ENCODE results near the gene CD6.

CD6 gene

DNA sequence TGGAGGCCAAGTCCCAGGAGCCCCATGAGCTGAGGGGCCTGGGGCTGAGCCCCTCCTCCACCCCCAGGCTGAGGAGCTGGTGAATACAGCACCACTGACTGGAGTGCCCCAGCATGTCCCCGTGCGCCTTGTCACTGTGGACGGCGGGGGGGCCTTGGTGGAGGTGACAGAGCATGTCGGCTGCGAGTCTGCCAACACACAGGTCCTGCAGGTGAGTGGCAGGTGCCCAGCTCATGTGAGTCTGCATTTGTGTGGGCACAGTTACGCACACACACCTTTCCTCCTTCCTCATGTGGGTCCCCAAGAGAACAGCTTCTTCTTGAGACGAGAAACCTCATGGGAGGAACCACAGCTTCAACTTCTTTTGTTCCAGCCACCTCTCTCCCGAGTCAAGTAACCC is 39.6 kb upstream of the CD6 start:
- Mint-ChIP-seq H3K4me3 (peak overlapping the region; percentile 66), H3K4me1 (peaks cover 39% of the 10 kb centered on the region), H3K9me3 (no peaks in the 10 kb centered on the region), H3K27me3 (no peaks in the 10 kb centered on the region), H3K36me3 (peaks cover 1% of the 10 kb centered on the region), H3K27ac (peak overlapping the region; percentile 92)
- ATAC-seq (ENCODE audit: low read depth): peak; percentile 87
- peak; percentile 81 to 82 for DNase-seq (ENCODE audit: low spot score in 2 of 2)

DNA sequence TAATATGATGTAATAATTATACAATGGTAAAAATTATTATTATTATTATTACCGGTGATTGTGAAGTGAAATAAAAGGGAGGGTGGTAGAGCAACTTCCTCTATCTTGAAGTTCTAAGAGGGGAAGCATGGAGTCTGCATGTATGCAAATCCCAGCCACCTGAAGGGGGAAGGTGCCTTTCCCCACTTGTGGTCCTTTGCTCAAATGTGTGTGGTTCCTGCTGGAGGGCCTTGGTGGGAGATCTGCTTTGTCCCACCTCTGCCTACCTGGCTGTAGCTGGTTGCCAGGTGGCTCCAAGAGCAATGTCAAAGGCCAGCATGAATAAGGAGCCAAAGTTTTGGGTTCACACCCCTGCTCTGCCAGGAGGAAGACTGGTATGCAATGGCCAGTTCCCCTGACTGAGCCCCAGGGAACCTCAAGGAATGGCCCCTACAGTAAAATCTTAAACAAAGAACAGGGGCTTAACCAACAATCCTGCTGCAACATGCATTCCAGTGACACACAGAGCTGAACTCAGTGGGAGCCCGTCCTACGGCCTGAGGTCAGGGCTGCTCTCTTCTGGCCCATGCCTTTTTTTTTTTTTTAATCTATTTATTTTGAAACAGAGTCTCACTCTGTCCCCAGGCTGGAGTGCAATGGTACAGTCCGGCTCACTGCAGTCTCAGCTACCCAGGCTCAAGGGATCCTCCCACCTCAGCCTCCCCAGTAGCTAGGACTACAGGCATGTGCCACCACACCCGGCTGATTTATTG is 38.7 kb upstream of the CD6 start:
- no peaks in the 10 kb centered on the region for H3K9me3 Mint-ChIP-seq

GRCh38 chr11:60933416-60934123 is 37.9 kb upstream of the CD6 start:
- no peak overlapping the region for H3K4me3 Mint-ChIP-seq
- peaks cover 9% of the 10 kb centered on the region for H3K36me3 Mint-ChIP-seq
- H3K9me3 Mint-ChIP-seq: no peaks in the 10 kb centered on the region
- H3K27me3 Mint-ChIP-seq: no peaks in the 10 kb centered on the region
- peaks cover 40% of the 10 kb centered on the region for H3K4me1 Mint-ChIP-seq
- no peak for DNase-seq (ENCODE audit: low spot score in 2 of 2)
- peak overlapping the region; percentile 49 for H3K27ac Mint-ChIP-seq
- no peak for ATAC-seq (ENCODE audit: low read depth)

More for the DNA sequence above, 38.7 kb upstream of the CD6 start:
- Mint-ChIP-seq H3K36me3 (peaks cover 4% of the 10 kb centered on the region), H3K4me3 (no peak overlapping the region), H3K27me3 (no peaks in the 10 kb centered on the region), H3K27ac (peak overlapping the region; percentile 92), H3K4me1 (peaks cover 39% of the 10 kb centered on the region)
- DNase-seq (ENCODE audit: low spot score in 2 of 2): peak in 1 of 2 donors; percentile 48
- ATAC-seq (ENCODE audit: low read depth): peak; percentile 69

GRCh38 chr11:60934124-60934789 is 37.2 kb upstream of the CD6 start:
- H3K9me3 Mint-ChIP-seq: no peaks in the 10 kb centered on the region
- no peaks in the 10 kb centered on the region for H3K27me3 Mint-ChIP-seq
- ATAC-seq (ENCODE audit: low read depth) (no peak), DNase-seq (ENCODE audit: low spot score in 2 of 2) (no peak)
- peaks cover 45% of the 10 kb centered on the region for H3K4me1 Mint-ChIP-seq
- no peak overlapping the region for H3K4me3 Mint-ChIP-seq
- peak overlapping the region; percentile 49 for H3K27ac Mint-ChIP-seq
- H3K36me3 Mint-ChIP-seq: peaks cover 13% of the 10 kb centered on the region

GRCh38 chr11:60934790-60935605 is 36.5 kb upstream of the CD6 start:
- H3K27ac Mint-ChIP-seq: peak overlapping the region; percentile 88

GRCh38 chr11:60935676-60936442 is 35.6 kb upstream of the CD6 start:
- no peaks in the 10 kb centered on the region for H3K27me3 Mint-ChIP-seq
- H3K4me3 Mint-ChIP-seq: no peak overlapping the region
- H3K4me1 Mint-ChIP-seq: peaks cover 38% of the 10 kb centered on the region
- no peaks in the 10 kb centered on the region for H3K9me3 Mint-ChIP-seq
- DNase-seq (ENCODE audit: low spot score in 2 of 2): no peak
- ATAC-seq (ENCODE audit: low read depth): no peak
- H3K36me3 Mint-ChIP-seq: peaks cover 19% of the 10 kb centered on the region
- peak overlapping the region; percentile 88 for H3K27ac Mint-ChIP-seq

More at GRCh38 chr11:60934790-60935605, 36.5 kb upstream of the CD6 start:
- Mint-ChIP-seq H3K4me1 (peaks cover 40% of the 10 kb centered on the region), H3K36me3 (peaks cover 19% of the 10 kb centered on the region), H3K27me3 (no peaks in the 10 kb centered on the region), H3K9me3 (no peaks in the 10 kb centered on the region), H3K4me3 (no peak overlapping the region)
- no peak for DNase-seq (ENCODE audit: low spot score in 2 of 2)
- ATAC-seq (ENCODE audit: low read depth): no peak

- peaks cover 26% of the 10 kb centered on the region for H3K36me3 Mint-ChIP-seq
- ATAC-seq (ENCODE audit: low read depth): no peak
- H3K9me3 Mint-ChIP-seq: no peaks in the 10 kb centered on the region
- H3K4me1 Mint-ChIP-seq: peaks cover 38% of the 10 kb centered on the region
- DNase-seq (ENCODE audit: low spot score in 2 of 2): no peak
- H3K27me3 Mint-ChIP-seq: no peaks in the 10 kb centered on the region
- peak overlapping the region; percentile 88 for H3K27ac Mint-ChIP-seq
- no peak overlapping the region for H3K4me3 Mint-ChIP-seq
Observed at GRCh38 chr11:60936467-60937143, 34.9 kb upstream of the CD6 start.

- Mint-ChIP-seq H3K27ac (peak overlapping the region; percentile 53), H3K4me3 (no peak overlapping the region), H3K9me3 (no peaks in the 10 kb centered on the region), H3K27me3 (no peaks in the 10 kb centered on the region), H3K36me3 (peaks cover 26% of the 10 kb centered on the region), H3K4me1 (peaks cover 39% of the 10 kb centered on the region)
- ATAC-seq (ENCODE audit: low read depth) (no peak), DNase-seq (ENCODE audit: low spot score in 2 of 2) (no peak)
Observed at GRCh38 chr11:60937144-60937527, 34.3 kb upstream of the CD6 start.

DNA sequence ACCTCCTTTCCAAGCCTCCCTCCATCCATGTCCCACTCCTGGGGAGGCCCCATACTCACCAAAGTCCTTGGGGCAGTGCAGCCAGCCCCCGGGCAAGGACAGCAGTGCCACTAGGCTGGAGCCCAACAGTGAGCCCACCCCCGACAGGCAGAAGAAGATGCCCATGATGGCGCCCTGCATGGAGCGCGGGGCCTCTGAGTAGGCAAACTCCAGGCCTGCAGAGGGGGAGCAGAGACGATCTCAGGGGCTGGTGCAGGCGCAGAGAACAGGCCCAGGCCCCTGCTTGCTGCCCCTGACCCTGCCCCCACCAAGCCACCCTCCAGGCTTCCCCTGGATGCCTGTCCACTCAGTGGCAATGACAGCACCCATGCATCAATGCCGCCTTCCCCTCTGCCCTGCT is 33.7 kb upstream of the CD6 start:
- peaks cover 41% of the 10 kb centered on the region for H3K4me1 Mint-ChIP-seq
- no peak overlapping the region for H3K4me3 Mint-ChIP-seq
- H3K9me3 Mint-ChIP-seq: no peaks in the 10 kb centered on the region
- ATAC-seq (ENCODE audit: low read depth): no peak
- peaks cover 26% of the 10 kb centered on the region for H3K36me3 Mint-ChIP-seq
- peak overlapping the region; percentile 42 for H3K27ac Mint-ChIP-seq
- no peaks in the 10 kb centered on the region for H3K27me3 Mint-ChIP-seq
- no peak for DNase-seq (ENCODE audit: low spot score in 2 of 2)

DNA sequence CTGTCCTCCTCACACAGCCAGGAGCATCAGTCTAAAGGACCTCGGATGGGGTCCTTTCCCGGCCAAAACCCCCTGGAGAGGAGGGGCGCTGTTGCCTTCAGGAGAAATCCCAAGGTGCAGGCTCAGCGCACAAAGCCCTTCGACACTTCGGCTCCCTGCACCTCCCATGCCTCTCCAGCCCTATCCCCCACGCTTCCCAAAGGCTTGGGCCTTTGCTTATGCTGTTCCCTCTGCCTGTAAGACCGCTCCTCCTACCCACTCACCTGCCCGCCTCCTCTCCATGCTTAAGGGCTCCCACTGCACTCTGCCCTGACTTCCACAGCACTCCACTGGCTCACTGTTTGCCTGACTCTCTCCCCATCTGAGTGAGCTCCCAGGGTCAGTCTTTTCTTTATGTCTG is 33.0 kb upstream of the CD6 start:
- no peak for ATAC-seq (ENCODE audit: low read depth)
- DNase-seq (ENCODE audit: low spot score in 2 of 2): no peak
- Mint-ChIP-seq H3K27me3 (no peaks in the 10 kb centered on the region), H3K9me3 (no peaks in the 10 kb centered on the region), H3K36me3 (peaks cover 26% of the 10 kb centered on the region), H3K4me1 (peaks cover 40% of the 10 kb centered on the region), H3K27ac (peak overlapping the region; percentile 42), H3K4me3 (no peak overlapping the region)

GRCh38 chr11:60939301-60939700 is 32.2 kb upstream of the CD6 start:
- Mint-ChIP-seq H3K9me3 (no peaks in the 10 kb centered on the region), H3K27ac (no peak overlapping the region), H3K4me1 (peaks cover 39% of the 10 kb centered on the region), H3K27me3 (no peaks in the 10 kb centered on the region), H3K4me3 (no peak overlapping the region), H3K36me3 (peaks cover 29% of the 10 kb centered on the region)
- ATAC-seq (ENCODE audit: low read depth) (no peak), DNase-seq (ENCODE audit: low spot score in 2 of 2) (no peak)

- Mint-ChIP-seq H3K9me3 (no peaks in the 10 kb centered on the region), H3K27me3 (no peaks in the 10 kb centered on the region), H3K36me3 (peaks cover 35% of the 10 kb centered on the region), H3K4me1 (peaks cover 40% of the 10 kb centered on the region), H3K27ac (peak overlapping the region; percentile 61), H3K4me3 (no peak overlapping the region)
- DNase-seq (ENCODE audit: low spot score in 2 of 2) (no peak), ATAC-seq (ENCODE audit: low read depth) (no peak)
Observed at GRCh38 chr11:60939855-60940254, 31.6 kb upstream of the CD6 start.
